UCSD-AML1 (cell line): ENCODE data around the gene TMEM238L.
"Not testable (repeated sequence)": the region's sequence is repeated elsewhere in the genome, so short reads cannot be mapped to it uniquely, and the experiment has no call there.

ENCODE experiments used
- DNase-seq: peaks from one replicate; lab custom pipeline; 2025; ENCODE audit not compliant: unreplicated experiment; lab: John Stamatoyannopoulos, UW

The TMEM238L gene, protein sequence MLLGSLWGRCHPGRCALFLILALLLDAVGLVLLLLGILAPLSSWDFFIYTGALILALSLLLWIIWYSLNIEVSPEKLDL

DNA sequence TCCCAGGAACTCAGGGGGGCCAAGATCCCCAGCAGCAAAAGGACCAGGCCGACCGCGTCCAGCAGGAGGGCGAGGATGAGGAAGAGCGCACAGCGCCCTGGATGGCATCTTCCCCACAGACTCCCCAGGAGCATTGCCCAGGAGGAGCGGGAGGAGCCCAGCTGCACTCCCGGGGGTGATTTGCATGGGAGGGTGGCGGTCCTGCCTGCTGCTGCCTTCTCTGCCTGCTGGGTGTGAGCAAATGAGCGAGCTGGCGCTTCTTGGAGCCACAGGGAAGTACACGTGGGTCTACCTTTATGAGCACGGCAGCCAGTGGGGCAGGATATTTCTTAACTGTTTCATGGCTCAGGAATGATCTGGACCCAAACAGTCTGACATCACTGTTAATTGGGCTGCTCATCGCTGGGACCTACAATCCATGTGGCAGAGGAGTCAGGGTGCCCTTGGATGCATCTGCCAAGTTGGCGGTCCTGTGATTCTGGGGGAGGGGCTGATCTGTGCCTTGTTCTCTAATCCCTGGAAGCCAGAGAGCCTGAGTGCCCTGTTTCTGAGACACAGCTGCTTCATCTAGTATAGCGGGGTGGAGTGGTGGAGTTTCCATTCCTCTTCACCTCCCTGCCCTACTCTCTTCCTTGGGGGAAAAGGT is at the start of gene TMEM238L:
TSS of gene TMEM238L (minus strand) at position 270 of the 646 bp plus-strand sequence. CDS start at position 134, 136 bp downstream.
- DNase-seq, result no peak

DNA sequence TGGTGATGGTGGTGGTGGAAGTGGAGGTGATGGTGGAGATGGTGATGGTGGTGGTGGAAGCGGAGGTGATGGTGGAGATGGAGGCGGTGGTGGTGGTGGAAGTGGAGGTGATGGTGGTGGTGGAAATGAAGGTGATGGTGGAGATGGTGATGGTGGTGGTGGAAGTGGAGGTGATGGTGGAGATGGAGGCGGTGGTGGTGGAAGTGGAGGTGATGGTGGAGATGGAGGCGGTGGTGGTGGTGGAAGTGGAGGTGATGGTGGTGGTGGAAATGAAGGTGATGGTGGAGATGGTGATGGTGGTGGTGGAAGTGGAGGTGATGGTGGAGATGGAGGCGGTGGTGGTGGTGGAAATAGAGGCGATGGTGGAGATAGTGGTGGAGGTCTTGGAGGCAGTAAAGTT is 42.7 kb upstream of the TMEM238L start:
- DNase-seq, result not testable (repeated sequence)

DNA sequence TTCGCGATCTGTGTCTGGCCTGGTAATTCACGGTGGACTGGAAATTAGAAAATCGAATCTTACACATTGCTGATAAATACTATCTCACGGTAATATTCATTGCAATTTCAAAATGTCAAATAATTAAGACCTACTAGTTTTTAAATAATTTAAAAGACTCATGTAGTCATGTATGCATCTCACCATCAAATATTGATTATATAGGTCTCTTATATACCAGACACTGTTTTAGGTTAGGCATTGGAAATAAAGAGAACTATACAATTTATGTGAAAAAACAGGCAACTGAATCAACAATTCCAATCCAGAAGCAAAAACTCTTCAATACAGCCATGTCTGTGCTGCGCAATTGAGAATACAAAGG is 41.5 kb upstream of the TMEM238L start:
- DNase-seq, result no peak

DNA sequence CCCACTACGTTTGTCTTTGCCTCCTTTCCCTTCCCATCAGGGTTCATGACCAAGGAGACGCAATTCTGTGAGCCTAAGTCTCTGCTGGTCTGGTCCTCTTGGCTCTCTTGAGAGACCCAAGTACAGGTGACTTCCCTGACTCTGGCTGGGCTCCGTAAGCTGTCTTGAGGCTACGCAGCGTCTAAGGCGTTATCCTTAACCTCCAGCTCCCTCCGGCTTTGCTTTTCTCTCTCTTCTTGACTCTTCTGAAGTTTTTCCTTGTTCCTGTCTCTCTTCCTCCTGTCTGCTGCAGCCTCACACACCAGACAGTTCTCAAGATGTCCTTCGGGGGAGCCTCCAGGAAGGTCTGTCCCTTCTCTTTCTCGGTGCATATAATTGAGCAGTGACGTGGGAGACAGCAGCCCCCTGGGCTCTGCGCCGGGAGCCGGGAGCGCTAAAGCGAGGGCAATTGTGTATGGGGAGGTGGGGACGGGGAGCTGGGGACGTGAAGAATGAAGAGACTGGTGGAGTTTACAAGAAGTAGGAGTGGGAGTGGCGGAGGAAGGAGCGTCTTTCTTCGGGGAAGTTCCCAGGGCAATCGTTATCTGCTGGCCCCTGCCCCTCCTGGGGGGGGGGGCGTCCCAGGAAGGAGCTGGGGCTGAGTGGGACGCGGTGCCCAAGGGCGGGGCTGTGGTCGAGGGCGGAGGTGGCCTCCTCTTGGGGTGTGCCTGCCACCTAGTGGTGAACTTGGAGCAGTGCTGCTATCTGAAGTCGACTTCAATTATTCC is 40.9 kb upstream of the TMEM238L start:
- peak; percentile 56 for DNase-seq

DNA sequence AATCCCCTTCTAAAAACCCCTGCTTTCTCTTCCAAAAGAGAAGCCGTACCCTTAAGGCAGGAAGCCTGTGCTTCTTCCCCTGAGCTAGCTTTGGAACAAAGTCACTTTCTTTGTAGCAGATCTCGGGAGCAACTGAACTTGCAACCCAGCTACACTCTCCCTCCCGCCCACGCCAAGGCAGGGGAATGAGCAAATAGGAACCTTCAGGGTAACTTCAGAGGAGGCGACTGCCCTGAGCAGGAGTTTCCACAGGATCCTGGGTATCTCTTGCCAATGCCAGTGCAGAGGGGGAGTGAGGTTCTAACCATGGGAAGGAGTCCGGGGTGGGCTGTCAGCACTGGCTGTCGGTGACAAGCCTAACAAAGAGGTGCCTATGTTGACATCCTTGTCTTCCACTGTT is 39.9 kb upstream of the TMEM238L start:
- no peak for DNase-seq

DNA sequence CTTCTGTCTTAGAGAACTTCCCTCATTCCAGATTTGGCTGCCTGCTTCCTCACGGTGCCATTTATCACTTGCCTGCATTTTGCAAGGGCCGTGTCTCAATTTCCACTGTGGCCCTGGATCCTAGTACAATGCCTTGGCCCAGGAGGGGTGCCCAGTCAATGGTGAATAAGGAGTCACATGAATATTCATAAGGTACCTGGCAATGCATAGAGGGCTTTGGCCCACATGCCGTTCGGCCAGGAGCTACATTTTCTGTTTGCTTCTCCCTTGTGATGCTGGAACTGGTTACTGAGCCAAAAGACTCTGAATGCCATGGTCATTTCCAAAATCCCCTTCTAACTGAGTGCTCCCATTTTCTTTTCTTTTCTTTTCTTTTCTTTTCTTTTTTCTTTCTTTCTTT is 38.8 kb upstream of the TMEM238L start:
- DNase-seq, result no peak

DNA sequence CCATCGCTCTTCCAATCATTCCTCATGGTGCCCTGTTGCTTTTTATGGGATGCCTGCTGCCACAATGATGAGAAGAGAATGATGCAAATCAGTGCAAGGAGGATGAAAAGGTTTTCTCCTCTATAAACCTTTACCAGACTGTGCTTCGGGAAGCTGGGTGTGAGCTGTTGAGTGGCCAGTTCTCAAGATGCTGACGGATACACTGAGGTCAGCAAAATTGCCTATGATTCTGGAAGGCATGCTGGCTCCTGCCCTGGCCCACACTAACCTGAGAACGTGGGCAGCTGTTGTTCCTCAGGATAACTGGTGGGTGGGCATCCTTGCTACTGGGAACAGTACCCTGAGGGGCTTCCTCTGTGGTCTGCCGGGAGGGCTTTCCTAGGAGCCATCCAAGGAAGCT is 34.8 kb upstream of the TMEM238L start:
- DNase-seq, result no peak

DNA sequence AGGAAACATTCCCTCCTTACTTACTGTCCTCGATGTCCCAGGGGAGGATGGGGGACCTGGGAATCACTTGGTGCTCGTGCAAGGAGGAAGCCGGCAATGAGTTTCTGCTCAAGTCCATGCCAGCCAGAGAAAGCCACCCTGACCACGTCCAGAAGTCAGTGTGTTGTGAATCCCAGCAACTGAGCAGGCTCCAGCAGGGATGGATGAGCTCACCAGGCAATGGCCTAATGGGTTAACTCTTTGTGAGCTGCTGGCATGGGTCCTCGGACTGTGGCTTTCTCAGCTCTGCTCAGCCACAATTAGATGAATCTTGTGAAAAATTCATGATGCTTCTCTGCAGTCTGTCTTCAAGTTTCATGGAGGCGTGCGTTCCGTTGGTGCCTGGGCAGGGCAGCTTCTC is 34.0 kb upstream of the TMEM238L start, which contains the start of gene PIRT:
TSS of gene PIRT (minus strand) at position 167 of the 400 bp plus-strand sequence. CDS start 12,442 bp downstream, outside the sequence.
- no peak for DNase-seq

DNA sequence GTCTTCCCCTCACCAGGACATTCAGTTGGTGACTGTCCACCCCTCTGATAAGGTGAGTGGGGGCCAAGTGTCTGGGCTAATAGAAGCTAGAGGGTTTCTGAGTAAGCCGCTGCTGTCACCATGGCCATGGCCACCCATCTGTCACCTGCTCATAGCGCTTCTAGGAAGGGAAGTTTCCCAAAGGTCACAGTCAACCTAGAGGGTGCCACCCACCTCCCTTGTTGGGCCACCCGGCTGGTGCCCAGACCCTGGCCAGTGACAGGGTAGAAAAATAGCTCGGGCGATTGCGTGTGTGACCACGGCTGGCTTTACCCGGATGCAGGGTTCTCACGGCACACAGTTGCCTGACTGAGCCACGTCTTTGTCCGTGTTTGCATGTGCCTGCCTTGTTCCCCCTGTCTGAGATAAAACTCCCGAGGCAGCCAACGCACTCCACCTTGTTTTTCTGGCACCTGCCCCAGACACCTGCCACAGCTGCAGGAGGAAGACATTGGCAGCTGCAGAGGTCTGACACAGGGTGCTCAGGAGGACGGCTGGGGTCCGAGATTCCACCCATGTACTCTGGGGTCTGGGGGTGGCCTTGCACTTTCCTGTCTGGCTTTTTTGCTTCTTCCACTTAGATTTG is 33.2 kb upstream of the TMEM238L start:
- DNase-seq, result no peak

DNA sequence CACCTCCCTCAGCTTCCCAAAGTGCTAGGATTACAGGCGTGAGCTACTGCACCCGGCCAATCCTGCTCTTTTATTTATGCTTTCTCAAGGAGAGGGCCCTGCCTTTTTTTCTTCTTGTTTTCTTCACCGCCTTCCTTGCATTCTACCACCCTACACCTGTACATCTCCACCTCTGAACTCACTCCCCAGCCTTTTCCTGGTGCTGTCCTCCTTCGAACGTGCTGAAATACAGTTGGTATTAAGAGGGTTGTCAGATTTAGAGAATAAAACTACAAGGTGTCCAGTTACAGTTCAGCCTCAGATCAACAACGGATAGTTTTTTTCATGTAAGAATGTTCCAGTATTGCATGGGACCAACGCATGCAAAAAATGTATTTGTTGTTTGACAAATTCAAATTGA is 32.2 kb upstream of the TMEM238L start:
- no peak for DNase-seq

DNA sequence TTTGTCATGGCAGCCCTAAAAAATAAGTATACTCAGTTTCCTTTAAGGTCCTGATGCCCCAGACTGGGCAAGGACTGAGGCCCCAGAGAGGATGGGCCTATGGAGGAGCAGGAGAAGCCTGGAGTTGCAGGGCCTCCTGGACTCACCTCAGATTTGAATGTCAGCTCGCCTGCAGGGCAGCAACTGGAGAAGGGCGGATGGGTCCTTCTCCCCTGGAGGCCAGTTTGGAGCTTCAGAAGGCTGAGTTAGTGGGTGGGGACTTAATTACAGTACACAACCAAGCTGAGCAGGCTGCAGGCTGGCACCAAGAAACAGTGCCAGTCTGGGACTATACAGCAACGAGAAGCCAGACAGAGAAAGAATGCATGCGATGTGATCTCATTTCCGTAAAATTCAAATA is 27.8 kb upstream of the TMEM238L start:
- no peak for DNase-seq

DNA sequence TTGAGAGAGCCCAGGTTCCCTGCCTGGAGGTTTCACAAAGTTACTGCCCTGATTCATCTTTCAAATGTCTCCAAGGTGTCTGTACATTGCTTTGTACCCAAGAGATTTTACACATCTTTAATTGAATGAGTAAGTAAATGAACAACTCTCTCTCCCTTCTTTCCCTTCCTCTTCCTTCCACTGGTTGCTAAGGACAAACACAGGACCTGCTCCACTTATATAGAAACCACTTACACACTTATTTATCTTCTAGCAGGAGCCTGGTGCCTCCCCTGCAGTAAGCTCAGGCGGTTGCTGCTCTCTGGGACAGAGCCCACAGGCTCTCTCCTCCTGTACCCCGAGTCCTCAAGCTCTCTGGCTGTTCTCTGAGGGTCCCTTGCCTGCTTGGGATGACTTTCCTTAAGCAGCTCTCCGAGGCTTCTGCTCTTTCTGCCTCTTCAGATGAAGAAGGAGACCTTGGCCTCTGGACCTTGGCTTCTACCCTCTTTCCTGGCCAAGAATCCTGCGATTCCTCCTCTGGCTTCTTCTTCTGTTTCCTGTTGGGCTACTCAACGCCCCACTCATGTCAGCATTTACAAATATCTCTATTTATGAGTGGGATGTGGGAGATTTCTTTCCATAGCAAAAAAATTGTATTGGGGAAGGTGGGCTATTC is 24.1 kb upstream of the TMEM238L start:
- DNase-seq, result no peak

DNA sequence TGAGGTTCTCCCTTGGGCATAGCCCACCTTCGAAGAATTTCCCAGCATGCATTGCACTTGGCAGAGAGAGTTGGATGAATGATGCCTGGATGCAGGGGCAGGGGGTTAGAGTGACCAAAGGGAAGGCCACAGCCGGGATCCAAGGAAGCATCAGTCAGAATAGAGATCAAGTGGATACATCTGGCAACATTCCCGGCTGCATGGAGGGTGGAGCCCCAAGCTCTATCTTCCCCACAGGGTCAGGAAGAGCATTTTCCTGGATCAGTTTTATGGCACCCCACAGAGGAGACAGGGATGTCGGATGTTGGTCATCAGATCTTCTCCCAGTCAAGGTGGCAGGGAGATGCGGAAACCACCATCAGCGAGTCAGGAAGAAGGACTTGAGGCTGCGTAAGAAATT is 21.0 kb upstream of the TMEM238L start:
- no peak for DNase-seq

DNA sequence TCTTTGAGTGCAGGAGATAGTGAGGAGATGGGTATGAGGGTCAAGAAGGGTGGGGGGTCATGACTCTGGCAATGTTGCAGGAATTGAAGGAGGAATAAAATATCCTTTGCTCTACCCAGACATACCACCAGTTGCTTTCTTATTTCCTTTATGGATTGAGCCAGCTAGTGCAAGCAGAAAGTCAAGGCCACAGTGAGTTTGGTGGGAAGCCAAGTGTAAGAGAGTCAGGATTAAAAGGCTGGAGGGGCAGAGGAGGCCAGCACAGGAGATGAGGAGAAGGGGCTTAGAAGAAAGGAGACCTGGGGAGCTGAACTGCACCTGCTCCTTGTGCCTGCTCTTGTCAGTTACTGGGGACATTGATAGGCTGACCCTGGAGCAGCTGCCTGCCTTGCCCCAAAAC is 17.9 kb upstream of the TMEM238L start:
- no peak for DNase-seq

DNA sequence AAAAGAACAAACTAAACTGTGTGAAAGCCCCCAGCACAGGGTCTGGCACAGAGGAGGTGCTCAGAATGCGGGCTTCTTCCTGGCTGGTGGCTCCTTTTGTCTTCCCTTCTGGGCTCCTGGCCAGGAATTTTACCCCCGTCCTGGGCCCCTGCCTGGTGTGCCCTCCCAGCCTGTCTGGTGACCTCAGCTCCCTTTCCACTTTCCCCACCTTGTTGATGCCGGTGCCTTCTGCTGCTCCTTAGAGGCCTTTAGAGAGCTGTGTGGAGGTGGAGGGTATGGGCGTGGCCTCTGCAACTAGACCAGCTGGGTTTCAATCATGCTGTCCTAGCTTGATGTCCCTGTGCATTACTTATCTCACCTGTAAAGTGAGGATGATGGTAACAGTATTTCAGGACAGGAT is 17.2 kb upstream of the TMEM238L start:
- no peak for DNase-seq

DNA sequence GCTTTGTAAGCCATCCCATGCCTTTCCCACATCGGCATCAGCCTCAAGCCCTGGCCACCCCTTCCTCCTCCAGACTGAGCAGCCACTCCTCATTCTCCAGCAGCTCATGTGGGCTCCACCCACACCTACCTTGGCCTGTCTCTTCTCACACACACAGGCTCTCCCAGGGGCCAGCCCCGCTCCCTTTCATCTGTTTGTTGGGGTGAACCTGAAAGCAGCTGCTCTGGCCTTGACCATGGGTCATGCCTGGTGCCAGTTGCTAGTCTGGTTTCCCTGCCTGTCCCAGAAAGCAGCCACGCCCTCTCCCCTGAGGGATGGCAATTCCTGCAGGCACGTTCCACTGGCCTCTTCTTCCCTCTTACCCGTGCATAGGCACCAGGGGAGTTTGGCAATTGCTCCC is 11.4 kb upstream of the TMEM238L start:
- no peak for DNase-seq

DNA sequence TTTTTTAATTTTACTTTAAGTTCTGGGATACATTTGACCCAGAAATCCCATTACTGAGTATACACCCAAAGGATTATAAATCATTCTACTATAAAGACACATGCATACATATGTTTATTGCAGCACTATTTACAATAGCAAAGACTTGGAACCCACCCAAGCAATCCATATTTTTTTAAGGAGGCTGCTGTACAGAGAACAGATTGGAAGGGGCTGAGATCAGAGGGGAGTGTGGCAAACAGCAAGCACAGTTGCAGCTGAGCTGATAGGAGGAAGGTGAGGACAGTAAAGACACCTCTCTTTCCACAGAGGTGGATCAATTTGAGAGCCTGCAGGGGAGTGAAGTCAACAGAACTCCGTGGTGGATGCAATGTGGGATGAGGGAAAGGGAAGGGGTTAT is 10.2 kb upstream of the TMEM238L start:
- no peak for DNase-seq

DNA sequence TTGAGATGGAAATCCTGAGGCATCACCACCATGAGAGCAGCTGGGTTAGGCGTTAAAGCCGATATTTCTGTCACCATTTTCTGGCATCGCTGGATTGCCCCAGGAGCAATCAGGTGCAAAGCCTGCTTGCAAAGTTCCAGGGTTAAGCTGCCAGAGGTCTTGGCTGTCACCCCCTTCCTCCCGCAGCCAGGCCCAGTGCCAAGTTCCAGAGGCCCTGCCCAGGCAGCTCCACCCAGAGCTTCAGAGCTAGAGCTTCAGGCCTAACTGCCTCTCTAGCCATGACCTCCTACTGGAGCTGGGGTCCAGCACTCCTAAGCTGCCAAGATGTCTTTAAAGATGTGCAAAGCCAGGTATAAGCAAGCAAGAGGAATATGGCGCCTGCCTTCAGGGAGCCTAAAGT is 8.8 kb upstream of the TMEM238L start:
- no peak for DNase-seq

DNA sequence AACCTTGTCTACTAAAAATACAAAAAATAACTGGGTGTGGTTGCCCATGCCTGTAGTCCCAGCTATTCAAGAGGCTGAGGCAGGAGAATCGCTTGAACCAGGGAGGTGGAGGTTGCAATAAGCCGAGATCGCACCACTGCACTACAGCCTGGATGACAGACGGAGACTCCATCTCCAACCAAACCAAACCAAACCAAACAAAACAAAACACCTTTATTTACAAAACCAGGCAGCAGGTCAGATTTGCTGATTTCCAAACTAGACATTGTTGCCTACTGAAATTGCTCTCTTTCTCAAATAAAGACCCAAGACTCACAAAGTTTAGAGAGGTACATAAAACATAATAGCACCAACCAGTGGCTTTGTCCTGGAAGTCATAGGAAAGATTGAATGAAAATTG is 5.7 kb upstream of the TMEM238L start:
- DNase-seq, result no peak

DNA sequence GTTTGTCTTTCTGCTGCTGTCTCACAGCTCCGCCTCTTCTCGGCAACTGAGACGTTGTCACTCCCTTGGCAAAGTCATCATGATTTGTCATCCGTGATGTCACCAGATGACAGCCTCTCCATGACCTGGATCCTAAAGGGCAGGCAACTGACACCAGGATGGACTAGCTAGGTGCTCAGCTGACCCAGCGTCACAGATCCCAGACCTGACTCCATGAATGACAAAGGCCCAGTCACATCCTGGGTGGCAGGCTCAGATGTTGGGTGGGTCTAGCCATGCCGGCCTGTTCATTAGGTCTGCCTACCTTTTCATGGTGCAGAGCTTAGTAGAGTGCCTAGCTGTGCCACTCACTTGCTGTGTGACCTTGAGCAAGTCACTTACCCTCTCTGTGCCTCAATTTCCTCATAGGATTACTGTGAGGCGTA is 3.8 kb upstream of the TMEM238L start:
- no peak for DNase-seq

DNA sequence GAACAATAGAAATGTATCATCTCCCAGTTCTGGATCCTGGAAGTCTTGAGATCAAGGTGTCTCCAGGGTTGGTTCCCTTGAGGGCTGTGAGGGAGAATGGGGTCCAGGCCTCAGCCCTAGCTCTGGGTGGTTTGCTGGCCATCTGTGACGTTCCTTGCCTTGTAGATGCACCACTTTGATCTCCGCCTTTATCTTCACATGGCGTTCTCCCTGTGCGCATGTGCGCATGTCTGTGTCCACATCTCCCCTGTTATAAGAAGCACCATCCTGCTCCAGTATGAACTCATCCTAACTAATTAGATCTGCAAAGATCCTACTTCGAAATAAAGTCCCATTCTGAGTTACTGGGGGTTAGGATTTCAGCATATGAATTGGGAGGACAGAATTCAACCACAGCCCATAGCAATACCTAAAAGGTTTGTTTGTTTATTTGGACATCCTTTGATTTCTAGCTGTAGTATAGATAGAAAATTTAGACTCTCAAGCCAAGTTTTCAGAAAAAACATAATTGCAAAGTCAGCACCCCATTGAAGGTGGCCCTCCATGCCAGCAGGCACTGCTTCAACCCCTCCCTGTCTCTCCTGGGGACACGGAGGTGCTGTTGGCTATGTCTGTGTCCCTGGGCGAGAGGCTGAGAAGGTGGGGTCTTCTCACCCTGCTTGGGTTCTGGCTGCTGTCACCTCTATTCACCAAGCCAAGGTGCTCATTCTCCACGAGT is 2.8 kb upstream of the TMEM238L start:
- DNase-seq, result no peak
